ENCODE results near the gene ARMH2. TPM values are rescaled to one million over a fixed set of nuclear protein-coding genes. Genes with fewer than 3 reads are reported as not detected.

ARMH2 gene
- total RNA-seq, 3 donors from 2014 or later: not detected

- no peak for DNase-seq (ENCODE audit: low spot score in 2 of 2)
- no peak overlapping the region for H3K27ac ChIP-seq
- H3K4me1 ChIP-seq: no peaks in the 10 kb centered on the region
- no peaks in the 10 kb centered on the region for H3K27me3 ChIP-seq
- intact Hi-C loops (cut with DNase I; ENCODE audit: low total_unique reads): no loop called here
- no peaks in the 10 kb centered on the region for H3K36me3 ChIP-seq
- no peak overlapping the region for H3K4me3 ChIP-seq
- TF ChIP-seq POLR2AphosphoS5 (IDR thresholded peaks at IDR 0.05) (no peak), CTCF (IDR thresholded peaks at IDR 0.05) (no peak), POLR2A (IDR thresholded peaks at IDR 0.05) (no peak)
- no peaks in the 10 kb centered on the region for H3K9me3 ChIP-seq
These were observed 811 bp upstream of the ARMH2 start for GRCh38 chr6:24799541-24799915.

GRCh38 chr6:24797596-24798216 lies 1.0 kb downstream of the ARMH2 start:
- no peaks in the 10 kb centered on the region for H3K27me3 ChIP-seq
- intact Hi-C loops (cut with DNase I; ENCODE audit: low total_unique reads): no loop called here
- no peaks in the 10 kb centered on the region for H3K9me3 ChIP-seq
- no peaks in the 10 kb centered on the region for H3K4me1 ChIP-seq
- no peak overlapping the region for H3K27ac ChIP-seq
- no peak overlapping the region for H3K4me3 ChIP-seq
- no peak for DNase-seq (ENCODE audit: low spot score in 2 of 2)
- no peaks in the 10 kb centered on the region for H3K36me3 ChIP-seq
- no peak for TF ChIP-seq CTCF (IDR thresholded peaks at IDR 0.05)

GRCh38 chr6:24796616-24797290 lies 2.0 kb downstream of the ARMH2 start:
- Histone ChIP-seq H3K4me3 (no peak overlapping the region), H3K4me1 (no peaks in the 10 kb centered on the region), H3K27me3 (no peaks in the 10 kb centered on the region), H3K9me3 (no peaks in the 10 kb centered on the region), H3K27ac (no peak overlapping the region), H3K36me3 (no peaks in the 10 kb centered on the region)
- intact Hi-C loops (cut with DNase I; ENCODE audit: low total_unique reads): no loop called here
- no peak for DNase-seq (ENCODE audit: low spot score in 2 of 2)
- TF ChIP-seq POLR2AphosphoS5 (IDR thresholded peaks at IDR 0.05) (no peak), POLR2A (IDR thresholded peaks at IDR 0.05) (no peak), CTCF (IDR thresholded peaks at IDR 0.05) (no peak)

- intact Hi-C loops (cut with DNase I; ENCODE audit: low total_unique reads): no loop called here
These were observed 3.6 kb downstream of the ARMH2 start for GRCh38 chr6:24795106-24795505.

More at GRCh38 chr6:24795106-24795505, 3.6 kb downstream of the ARMH2 start:
- Histone ChIP-seq H3K27me3 (no peaks in the 10 kb centered on the region), H3K4me3 (no peak overlapping the region), H3K27ac (no peak overlapping the region), H3K4me1 (no peaks in the 10 kb centered on the region), H3K36me3 (no peaks in the 10 kb centered on the region), H3K9me3 (no peaks in the 10 kb centered on the region)
- DNase-seq (ENCODE audit: low spot score in 2 of 2): no peak
- TF ChIP-seq POLR2AphosphoS5 (IDR thresholded peaks at IDR 0.05) (no peak), CTCF (IDR thresholded peaks at IDR 0.05) (no peak), POLR2A (IDR thresholded peaks at IDR 0.05) (no peak)
